ENCODE measurements around the gene C2orf68.

DNA sequence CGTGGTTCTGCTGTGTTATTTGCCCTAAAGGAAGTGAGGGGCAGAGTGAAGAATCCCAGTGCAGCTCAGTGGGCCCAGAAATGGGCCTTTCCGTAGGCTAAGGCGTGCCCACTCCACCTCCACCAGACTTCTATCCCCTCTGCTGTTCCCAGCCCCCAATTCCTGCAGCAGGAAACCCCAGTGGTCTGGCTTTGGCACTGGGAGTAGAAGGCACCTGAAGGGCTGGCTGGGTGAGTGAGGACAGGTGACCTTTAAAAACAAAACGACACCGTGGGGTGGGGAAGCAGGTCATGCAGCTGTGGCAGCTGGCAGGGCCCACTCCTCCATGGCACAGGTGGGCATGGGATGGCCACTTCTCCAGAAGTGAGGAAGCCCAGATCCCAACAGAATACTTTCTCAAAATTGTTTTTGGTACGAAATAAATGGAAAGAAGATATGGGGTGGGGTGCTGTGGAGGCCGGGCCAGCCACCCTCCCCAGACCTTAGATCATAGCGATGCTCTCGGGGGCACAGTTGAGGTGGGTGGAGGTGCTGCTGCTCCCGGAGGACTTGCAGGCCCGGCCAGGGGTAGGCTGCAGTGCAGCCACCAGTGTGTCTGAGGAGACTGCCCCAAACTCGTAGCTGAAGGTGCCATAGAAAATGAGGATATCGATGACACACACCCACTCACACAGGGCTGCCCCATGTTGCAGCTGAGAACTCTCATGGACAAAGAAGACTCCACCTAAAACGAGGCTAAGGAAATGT is 13.1 kb downstream of the C2orf68 start:
- TF ChIP-seq POLR2A (IDR thresholded peaks at IDR 0.05), result no peak
- TF ChIP-seq, protein P1, sequence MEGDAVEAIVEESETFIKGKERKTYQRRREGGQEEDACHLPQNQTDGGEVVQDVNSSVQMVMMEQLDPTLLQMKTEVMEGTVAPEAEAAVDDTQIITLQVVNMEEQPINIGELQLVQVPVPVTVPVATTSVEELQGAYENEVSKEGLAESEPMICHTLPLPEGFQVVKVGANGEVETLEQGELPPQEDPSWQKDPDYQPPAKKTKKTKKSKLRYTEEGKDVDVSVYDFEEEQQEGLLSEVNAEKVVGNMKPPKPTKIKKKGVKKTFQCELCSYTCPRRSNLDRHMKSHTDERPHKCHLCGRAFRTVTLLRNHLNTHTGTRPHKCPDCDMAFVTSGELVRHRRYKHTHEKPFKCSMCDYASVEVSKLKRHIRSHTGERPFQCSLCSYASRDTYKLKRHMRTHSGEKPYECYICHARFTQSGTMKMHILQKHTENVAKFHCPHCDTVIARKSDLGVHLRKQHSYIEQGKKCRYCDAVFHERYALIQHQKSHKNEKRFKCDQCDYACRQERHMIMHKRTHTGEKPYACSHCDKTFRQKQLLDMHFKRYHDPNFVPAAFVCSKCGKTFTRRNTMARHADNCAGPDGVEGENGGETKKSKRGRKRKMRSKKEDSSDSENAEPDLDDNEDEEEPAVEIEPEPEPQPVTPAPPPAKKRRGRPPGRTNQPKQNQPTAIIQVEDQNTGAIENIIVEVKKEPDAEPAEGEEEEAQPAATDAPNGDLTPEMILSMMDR (IDR thresholded peaks at IDR 0.05), result no peak

All from thyroid gland (tissue), 4 donors.